8988T (cell line): ENCODE data around the gene CIAO2B.
"Not testable (repeated sequence)": the region's sequence is repeated elsewhere in the genome, so short reads cannot be mapped to it uniquely, and the experiment has no call there.

Source experiments
- DNase-seq: peaks from one replicate; pipeline ENCODE4 v3.0.0; 2011

CIAO2B gene

DNA sequence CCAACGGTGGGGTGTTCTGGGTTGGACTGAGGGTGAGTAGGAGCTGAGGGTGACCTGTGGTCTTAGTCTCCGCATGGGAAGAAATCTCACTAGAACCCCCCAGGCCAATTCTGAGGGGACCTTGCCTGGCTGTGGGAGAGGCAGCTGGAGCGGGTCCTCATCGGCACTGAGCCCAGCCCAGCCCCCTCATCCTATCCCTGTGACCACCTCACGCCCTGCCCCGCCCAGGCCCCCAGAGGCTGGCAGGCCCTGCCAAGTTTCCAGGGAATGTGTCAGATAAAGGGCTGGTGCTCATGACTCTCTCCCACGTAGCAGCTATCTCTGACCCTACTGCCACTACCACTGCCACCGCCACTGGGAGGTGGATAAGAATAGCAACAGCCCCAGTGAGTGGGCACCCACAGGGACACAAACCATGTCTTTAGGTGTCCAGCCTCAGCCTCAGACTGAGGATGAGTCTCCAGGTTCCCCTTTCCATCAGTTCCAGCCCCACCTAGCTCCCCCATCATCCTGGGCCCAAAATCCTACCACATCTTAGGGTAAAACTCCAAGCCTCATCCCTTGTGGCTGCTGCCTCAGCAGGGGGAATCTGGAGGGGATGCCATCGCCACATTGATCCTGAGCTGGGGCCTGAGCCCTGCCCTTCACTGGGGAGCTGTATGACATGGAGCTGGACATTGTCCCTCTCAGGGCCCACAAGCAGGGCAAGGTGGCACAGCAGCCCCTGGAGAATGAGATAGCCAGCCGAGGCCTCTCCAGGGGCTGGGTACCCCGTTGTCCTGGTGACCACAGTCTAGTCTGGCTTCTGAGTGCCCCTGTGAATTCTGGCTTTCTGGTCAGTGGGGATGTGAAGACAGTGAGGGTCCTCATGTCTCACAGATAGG, 30.4 kb downstream of the CIAO2B start:
- peak; percentile 40 for DNase-seq

GRCh38 chr16:66902648-66903543, 31.3 kb downstream of the CIAO2B start:
- peak; percentile 28 for DNase-seq

- DNase-seq, result no peak
These were observed 32.6 kb downstream of the CIAO2B start for GRCh38 chr16:66901626-66902025.

- DNase-seq, result no peak
These were observed 33.3 kb downstream of the CIAO2B start for GRCh38 chr16:66900721-66901441.

- peak; percentile 42 for DNase-seq
These were observed 34.1 kb downstream of the CIAO2B start for GRCh38 chr16:66899945-66900710.

DNA sequence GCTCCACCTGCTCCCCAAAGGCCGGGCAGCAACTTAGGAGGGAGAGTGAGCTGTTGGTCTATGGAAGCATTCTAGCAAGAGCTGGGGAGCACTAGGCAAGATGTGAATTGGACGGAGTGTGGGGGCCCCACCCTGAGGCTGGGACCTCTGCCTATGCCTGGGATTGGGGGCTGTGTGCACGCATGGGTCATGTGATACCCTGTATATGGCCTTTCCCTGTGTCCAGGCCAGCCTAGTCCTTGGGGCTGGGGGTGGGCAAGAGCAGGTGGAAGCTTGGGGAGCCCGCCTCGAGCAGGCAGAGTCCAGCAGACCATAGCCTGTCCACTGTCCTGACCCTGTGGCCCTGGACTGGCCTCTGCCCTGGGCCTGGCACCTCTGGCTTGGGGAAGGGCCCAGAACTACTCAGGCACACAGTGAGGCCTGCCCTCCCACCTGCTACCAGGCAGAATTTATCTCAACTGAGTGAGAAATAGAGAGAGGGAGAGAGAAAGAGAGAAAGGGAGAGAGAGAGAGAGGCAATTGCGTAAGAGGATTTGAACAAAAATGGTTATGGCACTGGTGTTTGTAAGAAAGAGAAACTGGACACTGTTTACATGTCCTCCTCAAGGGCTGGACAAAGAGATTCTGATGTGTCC, 34.8 kb downstream of the CIAO2B start:
- DNase-seq, result peak; percentile 21

- no peak for DNase-seq
These were observed 35.3 kb downstream of the CIAO2B start for GRCh38 chr16:66898933-66899309.

DNA sequence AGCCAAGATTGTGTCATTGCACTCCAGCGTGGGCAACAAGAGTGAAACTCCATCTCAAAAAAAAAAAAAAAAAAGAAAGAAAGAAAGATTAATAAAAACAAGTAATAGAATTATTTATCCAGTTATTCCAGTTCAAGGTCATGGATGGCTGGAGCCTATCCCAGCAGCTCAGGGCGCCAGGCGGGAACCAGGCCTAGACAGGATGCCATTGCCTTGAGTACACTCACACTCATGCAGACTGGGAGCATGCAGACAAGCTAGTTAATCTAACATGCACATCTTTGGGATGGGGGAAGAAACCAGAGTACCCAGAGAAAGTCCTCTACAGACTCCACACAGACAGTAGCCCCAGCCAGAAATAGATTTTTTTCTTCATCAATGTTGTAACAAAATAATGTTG, 36.0 kb downstream of the CIAO2B start:
- no peak for DNase-seq

DNA sequence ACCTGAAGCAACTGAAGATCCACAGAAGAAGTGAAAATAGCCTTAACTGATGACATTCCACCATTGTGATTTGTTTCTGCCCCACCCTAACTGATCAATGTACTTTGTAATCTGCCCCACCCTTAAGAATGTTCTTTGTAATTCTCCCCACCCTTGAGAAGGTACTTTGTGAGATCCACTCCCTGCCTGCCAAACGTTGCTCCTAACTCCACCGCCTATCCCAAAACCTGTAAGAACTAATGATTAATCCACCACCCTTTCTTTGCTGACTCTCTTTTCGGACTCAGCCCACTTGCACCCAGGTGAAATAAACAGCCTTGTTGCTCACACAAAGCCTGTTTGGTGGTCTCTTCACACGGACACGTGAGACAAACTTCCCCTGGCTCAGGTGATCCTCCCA, 37.5 kb downstream of the CIAO2B start:
- DNase-seq, result not testable (repeated sequence)

GRCh38 chr16:66895999-66896398, 38.2 kb downstream of the CIAO2B start:
- no peak for DNase-seq

- DNase-seq, result no peak
These were observed 38.6 kb downstream of the CIAO2B start for GRCh38 chr16:66895689-66895979.

DNA sequence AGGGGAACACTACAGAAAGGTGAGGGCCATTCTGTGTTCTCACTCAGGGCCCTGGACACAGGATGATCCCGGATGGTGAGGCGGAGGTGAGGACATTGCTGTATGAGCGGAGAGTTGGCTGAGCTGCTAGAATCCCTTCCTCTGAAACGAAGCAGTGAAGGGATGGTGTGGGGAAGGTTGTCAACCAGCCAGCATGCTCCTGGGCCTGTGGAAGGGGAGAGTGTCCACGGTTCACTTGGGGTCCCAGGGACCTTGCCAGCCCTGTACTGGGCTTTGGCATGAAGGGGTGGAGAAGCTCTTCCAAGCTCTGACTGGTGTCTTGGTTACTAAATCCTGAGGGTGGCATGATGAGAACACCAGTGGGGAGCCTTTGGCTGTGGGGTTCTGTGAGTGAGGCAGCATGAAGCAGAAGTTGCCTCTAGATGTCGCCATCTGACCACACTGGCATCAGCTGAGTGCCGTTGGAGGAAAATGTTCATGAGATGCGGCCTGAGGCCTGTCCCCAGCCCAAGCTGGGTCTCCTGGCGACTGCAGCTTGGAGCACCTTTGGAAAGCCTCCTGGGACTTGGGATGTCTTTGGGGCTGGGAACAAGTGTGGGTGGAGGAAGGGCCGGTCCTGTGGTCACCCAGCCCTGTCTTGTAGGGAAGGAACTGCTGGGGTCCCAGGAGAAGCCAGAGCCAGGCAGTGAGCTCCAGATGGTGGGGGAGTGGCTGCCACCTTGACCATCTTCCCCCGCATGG, 39.1 kb downstream of the CIAO2B start:
- peak; percentile 71 for DNase-seq

- DNase-seq, result no peak
These were observed 40.1 kb downstream of the CIAO2B start for GRCh38 chr16:66894055-66894454.

GRCh38 chr16:66891797-66892196, 42.4 kb downstream of the CIAO2B start:
- DNase-seq, result no peak

GRCh38 chr16:66891360-66891759, 42.8 kb downstream of the CIAO2B start:
- DNase-seq, result no peak

GRCh38 chr16:66890799-66891198, 43.4 kb downstream of the CIAO2B start:
- no peak for DNase-seq

DNA sequence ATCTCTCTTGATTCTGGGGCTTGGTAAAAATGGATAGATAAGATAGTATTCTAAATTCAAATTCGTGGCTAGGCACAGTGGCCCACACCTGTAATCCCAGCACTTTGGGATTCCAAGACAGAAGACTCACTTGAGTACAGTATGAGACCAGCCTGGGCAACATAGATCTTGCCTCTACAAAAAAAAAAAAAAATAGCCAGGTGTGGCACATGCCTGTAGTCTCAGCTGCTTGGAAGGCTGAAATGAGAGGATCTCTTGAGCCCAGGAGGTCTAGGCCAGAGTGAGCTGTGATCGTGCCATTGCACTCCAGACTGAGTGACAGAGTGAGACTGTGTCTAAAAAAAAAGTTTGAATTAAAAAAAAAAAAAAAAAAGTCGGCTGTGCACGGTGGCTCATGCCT, 44.6 kb downstream of the CIAO2B start:
- no peak for DNase-seq

GRCh38 chr16:66888647-66889615, 45.3 kb downstream of the CIAO2B start:
- no peak for DNase-seq

DNA sequence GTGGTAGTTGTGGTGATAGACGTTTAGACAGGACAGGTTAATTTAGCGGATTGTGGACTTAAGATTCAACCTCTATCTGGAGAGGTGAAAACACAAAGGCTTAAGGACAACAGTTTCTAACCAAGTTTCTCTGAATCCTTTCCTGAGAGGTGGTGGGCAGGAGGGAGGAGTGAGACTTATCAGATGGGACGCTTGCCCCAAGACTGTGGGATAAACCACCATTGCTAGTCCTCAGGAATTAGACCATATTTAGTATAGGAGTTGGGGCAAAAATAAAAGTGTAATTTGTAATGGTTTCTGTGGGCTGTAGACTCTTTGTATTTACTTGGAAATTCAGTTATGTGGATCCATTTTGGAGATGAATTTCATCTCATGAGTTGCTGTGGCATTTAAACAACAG, 47.3 kb downstream of the CIAO2B start:
- DNase-seq, result no peak

DNA sequence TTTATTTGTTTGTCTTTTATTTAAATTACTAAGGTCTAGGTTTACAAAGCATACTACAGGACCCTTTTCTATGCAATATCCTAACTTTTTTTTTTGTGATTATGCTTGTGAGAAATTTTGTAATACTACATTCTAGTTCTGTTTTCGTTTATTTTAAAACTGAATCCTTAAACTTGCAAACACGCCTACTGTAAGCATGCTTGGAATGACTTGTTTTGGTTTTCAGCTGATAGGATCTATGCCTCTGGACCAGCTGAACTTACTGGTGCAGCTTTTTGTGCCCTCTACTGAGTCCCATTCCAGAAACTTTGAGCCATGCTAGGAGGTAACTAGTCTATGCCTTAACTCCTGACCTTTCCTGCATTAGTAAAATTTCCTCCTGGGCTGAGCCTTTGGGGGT, 47.9 kb downstream of the CIAO2B start:
- no peak for DNase-seq
